GM21381 (cell line): Measurements from ENCODE around the gene DDX49.

Source experiments
- ATAC-seq: cut with Tn5 transposase; IDR thresholded peaks from one replicate; pipeline ENCODE4 v1.9.1; 2021; ENCODE audit warnings: mild to moderate bottlenecking, moderate library complexity; ENCODE audit not compliant: unreplicated experiment

Gene DDX49

GRCh38 chr19:18919086-18919899 is at the start of gene DDX49, which contains the start of gene COPE:
DDX49 (plus strand) TSS chr19:18919715; CDS start chr19:18919742, 27 bp downstream.
COPE (minus strand) TSS chr19:18919387; CDS start chr19:18919348, 39 bp downstream.
- peak; percentile 90 for ATAC-seq

- no peak for ATAC-seq
Measured at GRCh38 chr19:18869781-18870530, 49.6 kb upstream of the DDX49 start.

- ATAC-seq = no peak
Measured at GRCh38 chr19:18870531-18871172, 48.9 kb upstream of the DDX49 start.

GRCh38 chr19:18871543-18871942 is 48.0 kb upstream of the DDX49 start:
- ATAC-seq = no peak

GRCh38 chr19:18875726-18876125 is 43.8 kb upstream of the DDX49 start:
- no peak for ATAC-seq

- ATAC-seq = no peak
Measured at GRCh38 chr19:18876865-18877264, 42.6 kb upstream of the DDX49 start.

- no peak for ATAC-seq
Measured at GRCh38 chr19:18878058-18878797, 41.3 kb upstream of the DDX49 start.

- ATAC-seq = no peak
Measured at GRCh38 chr19:18878858-18879578, 40.5 kb upstream of the DDX49 start.

GRCh38 chr19:18879579-18880373 is 39.7 kb upstream of the DDX49 start:
- ATAC-seq = no peak

- ATAC-seq = no peak
Measured at GRCh38 chr19:18881491-18881890, 38.0 kb upstream of the DDX49 start.

- no peak for ATAC-seq
Measured at GRCh38 chr19:18883526-18884304, 35.8 kb upstream of the DDX49 start.

- no peak for ATAC-seq
Measured at GRCh38 chr19:18886972-18887371, 32.5 kb upstream of the DDX49 start.

- ATAC-seq = no peak
Measured at GRCh38 chr19:18889949-18890745, 29.4 kb upstream of the DDX49 start.

GRCh38 chr19:18893587-18894253 is 25.8 kb upstream of the DDX49 start:
- ATAC-seq = no peak

GRCh38 chr19:18894254-18895037 is 25.1 kb upstream of the DDX49 start:
- ATAC-seq = no peak

- ATAC-seq = no peak
Measured at GRCh38 chr19:18895038-18895823, 24.3 kb upstream of the DDX49 start.
